H1 (cell line): ENCODE data around the gene PSMD13. TPM values are rescaled to one million over a fixed set of nuclear protein-coding genes. Genes with fewer than 3 reads are reported as not detected.

ENCODE experiments used
- RXRA ChIP-seq: IDR thresholded peaks from 2 replicates; pipeline ENCODE4 v1.6.1; 2011; ENCODE audit warnings: low read depth, mild to moderate bottlenecking, low read length, moderate library complexity; ENCODE audit not compliant: insufficient read depth
- SP2 ChIP-seq: IDR thresholded peaks from 2 replicates; pipeline ENCODE4 v1.6.1; 2012; ENCODE audit warnings: mild to moderate bottlenecking, low read length, inconsistent platforms
- polyA plus RNA-seq, 7 experiments: library from polyadenylated mRNA; depleted of rRNA in 3 of 7; stranded (reverse) in 5 of 7; unstranded in 2 of 7; fragments of >200 nt in 5 of 7; fragments of 200-250 nt in 2 of 7; gene quantifications; 1 replicate in 5 of 7; 2 replicates in 1 of 7; 4 replicates in 1 of 7; pipeline versions ENCODE4 v1.2.1 to v1.2.3, GENCODE V29; 2011 to 2013; ENCODE audit warnings: missing spikeins in 2 of 7, mixed read lengths in 2 of 7
- total RNA-seq: library from RNA; stranded (reverse); fragmentation: NEBNext Ultra II Directional; extraction: Animal tissue kit (Norgen Biotek cat#: 25700); gene quantifications from 2 replicates; pipeline ENCODE4 v1.2.1, GENCODE V29; 2021

Gene PSMD13
- total and polyA plus RNA-seq, 2 of the 8 experiments (the other 6 are each of a cell fraction or from before 2014, with no cell fraction given): 121 to 141 TPM

DNA sequence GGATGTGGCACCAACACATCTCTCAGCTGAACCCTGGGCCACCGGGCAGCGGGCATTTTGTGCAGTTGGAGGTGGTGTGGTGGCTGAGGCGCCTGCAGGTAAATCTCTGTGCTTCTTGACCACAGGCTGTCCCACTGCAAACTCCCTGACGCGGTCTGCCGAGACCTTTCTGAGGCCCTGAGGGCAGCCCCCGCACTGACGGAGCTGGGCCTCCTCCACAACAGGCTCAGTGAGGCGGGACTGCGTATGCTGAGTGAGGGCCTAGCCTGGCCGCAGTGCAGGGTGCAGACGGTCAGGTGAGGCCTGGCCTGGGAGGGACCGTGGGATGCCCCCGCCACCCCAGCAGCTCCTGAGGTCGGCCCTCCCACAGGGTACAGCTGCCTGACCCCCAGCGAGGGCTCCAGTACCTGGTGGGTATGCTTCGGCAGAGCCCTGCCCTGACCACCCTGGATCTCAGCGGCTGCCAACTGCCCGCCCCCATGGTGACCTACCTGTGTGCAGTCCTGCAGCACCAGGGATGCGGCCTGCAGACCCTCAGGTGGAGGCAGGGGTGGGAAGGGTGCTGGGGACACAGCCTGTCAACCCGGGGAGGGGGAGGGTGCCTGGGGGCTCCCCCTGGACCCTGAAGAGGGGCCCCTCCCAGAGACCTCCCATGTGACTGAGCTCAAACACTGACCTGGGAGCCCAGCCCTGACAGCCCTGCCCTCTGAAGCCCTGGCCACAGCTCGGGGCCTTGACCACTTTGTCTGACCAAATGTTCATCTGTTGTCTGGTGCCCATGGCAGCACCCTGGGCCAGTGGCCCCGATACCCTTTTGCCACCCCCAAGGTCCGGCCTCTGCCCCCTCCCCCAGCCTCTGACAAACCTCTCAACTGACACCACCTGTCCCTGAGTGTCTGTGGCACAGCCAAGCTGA is 47.6 kb downstream of the PSMD13 start (continued):
- TF ChIP-seq RXRA (no peak), SP2 (no peak)
